Stimulated activated CD4-positive, alpha-beta T cell treated with anti-CD3 and anti-CD28 coated beads, Interleukin-1b, Interleukin-23, amount 100 ng/mL, for 1 hour (primary cell): ENCODE measurements around the gene LRCH4.
A peak's percentile ranks its signal among the peaks of the same experiment; 100 is the strongest.
"Not testable (repeated sequence)": the region's sequence is repeated elsewhere in the genome, so short reads cannot be mapped to it uniquely, and the experiment has no call there.

ENCODE experiments used
- DNase-seq, 2 donors: peaks; one replicate each; pipeline ENCODE4 v3.0.0-alpha.2; 2020; ENCODE audit warnings: low read depth in 2 of 2

Gene LRCH4

GRCh38 chr7:100545360-100546128, 40.4 kb downstream of the LRCH4 start:
- no peak for DNase-seq

DNA sequence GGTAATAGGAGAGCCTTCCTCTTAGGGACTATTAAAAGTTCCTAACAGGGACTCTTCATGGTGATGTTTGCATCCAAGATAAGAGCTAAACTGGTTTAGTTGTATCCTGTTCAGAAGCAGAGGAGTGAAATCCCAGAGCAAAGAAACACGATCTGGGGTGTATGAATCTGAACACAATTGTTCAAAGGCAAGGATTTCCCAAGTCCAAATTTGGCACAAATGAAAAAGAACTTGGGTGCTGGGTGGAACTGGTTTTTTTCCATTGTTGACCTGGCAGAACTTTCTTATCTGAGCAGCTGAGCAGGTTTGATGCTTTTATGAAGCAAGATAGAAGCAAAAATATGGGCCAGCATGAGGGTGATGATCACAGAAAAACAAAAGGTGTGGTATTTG, 41.0 kb downstream of the LRCH4 start:
- DNase-seq: no peak

DNA sequence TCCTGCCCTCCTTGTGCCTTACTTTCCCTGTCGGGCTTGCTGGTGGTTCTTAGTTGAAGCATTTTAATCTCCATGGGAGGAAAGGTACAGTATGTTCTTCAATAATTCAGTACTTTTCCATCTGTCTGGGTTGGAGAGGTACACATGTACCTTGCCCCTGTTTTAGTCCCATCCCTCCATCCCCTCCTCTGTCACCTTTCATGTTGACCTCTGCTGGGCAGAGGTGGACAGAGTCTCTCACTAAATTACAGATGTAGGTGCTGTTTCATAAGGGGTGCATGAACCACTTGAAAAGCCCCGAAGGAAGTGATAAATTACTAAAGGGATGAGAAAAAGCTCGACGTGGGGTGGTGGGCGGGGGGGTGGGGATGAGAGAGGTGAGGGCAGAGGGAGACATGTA, 41.5 kb downstream of the LRCH4 start:
- no peak for DNase-seq

GRCh38 chr7:100543586-100543985, 42.3 kb downstream of the LRCH4 start:
- no peak for DNase-seq

DNA sequence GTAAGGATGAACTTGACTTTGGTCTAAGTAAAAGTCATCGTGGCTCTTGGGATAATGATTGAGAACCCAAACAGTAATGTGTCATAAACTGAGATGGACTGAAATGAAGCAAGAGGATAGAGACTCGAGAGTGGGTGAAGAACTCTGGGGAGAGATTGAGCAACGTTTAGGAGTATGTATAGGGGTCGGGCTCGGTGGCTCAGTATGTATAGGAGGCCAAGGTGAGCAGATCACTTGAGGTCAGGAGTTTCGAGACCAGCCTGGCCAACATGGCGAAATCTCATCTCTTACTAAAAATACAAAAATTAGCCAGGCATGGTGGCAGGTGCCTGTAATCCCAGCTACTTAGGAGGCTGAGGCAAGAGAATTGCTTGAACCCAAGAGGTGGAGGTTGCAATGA, 44.6 kb downstream of the LRCH4 start:
- not testable (repeated sequence) for DNase-seq

GRCh38 chr7:100540073-100540723, 45.7 kb downstream of the LRCH4 start:
- no peak for DNase-seq

GRCh38 chr7:100539436-100540006, 46.4 kb downstream of the LRCH4 start:
- DNase-seq: no peak

GRCh38 chr7:100538654-100539435, 47.1 kb downstream of the LRCH4 start, which contains the start of gene AGFG2:
Gene AGFG2, plus strand, starts transcription at chr7:100539203. Its CDS starts 144 bp downstream, at chr7:100539347.
- DNase-seq: peak; percentile 99 to 100

- no peak for DNase-seq
Measured at GRCh38 chr7:100538348-100538653, 47.6 kb downstream of the LRCH4 start.

- DNase-seq: not testable (repeated sequence)
Measured at GRCh38 chr7:100536695-100537094, 49.2 kb downstream of the LRCH4 start.

DNA sequence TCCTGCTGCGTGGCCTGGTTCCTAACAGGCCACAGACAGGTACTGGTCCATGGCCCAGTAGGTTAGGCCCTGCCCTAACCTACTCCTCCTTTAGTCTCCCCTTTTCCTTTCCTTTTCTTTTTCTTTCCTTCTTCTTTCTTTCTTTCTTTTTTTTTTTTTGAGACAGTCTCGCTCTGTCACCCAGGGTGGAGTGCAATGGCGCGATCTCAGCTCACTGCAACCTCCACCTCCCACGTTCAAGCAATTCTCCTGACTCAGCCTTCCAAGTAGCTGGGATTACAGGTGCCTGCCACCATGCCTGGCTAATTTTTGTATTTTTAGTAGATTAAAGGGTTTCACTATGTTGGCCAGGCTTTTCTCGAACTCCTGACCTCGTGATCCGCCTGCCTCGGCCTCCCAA, 49.9 kb downstream of the LRCH4 start:
- not testable (repeated sequence) for DNase-seq

GRCh38 chr7:100532165-100533022, 53.5 kb downstream of the LRCH4 start:
- no peak for DNase-seq

- not testable (repeated sequence) for DNase-seq
Measured at GRCh38 chr7:100528108-100528866, 57.6 kb downstream of the LRCH4 start.
